Suprapubic skin (tissue), 4 donors: ENCODE measurements around the gene SMIM1. TPM values are rescaled to one million over a fixed set of nuclear protein-coding genes. Genes with fewer than 3 reads are reported as not detected.
"Not testable (repeated sequence)": the region's sequence is repeated elsewhere in the genome, so short reads cannot be mapped to it uniquely, and the experiment has no call there.

Experiments
- DNase-seq, 2 donors: peaks; one replicate each; pipeline ENCODE4 v3.0.0-alpha.2; 2019; ENCODE audit warnings: low spot score in 2 of 2
- H3K27ac ChIP-seq: fragments of 200-600 bp; sonication (generic); one replicate; pipeline ENCODE4 v1.5.1; 2019
- H3K27me3 ChIP-seq: fragments of 200-600 bp; sonication (generic); one replicate; pipeline ENCODE4 v1.5.1; 2019
- H3K36me3 ChIP-seq: fragments of 200-600 bp; sonication (generic); one replicate; pipeline ENCODE4 v1.5.1; 2019
- H3K4me1 ChIP-seq: fragments of 200-600 bp; sonication (generic); one replicate; pipeline ENCODE4 v1.5.1; 2019
- H3K4me3 ChIP-seq: fragments of 200-600 bp; sonication (generic); one replicate; pipeline ENCODE4 v1.5.1; 2019; ENCODE audit warnings: mild to moderate bottlenecking
- H3K9me3 ChIP-seq: fragments of 200-600 bp; sonication (generic); one replicate; pipeline ENCODE4 v1.5.1; 2019
- EP300 ChIP-seq: sonication (generic); formaldehyde crosslinking; IDR thresholded peaks from one replicate; pipeline ENCODE4 v1.6.1; 2017; ENCODE audit warnings: antibody characterized with exemption
- POLR2A ChIP-seq, 2 donors: fragments of 450-650 bp; IDR thresholded peaks; one replicate each; pipeline ENCODE4 v1.6.1; 2017; ENCODE audit warnings: antibody characterized with exemption in 2 of 2, mild to moderate bottlenecking in 2 of 2, moderate library complexity in 2 of 2
- POLR2AphosphoS5 ChIP-seq, 3 donors: sonication (generic); formaldehyde crosslinking; IDR thresholded peaks; one replicate each; pipeline ENCODE4 v1.6.1; 2017; ENCODE audit warnings: antibody characterized with exemption in 3 of 3
- WGBS: methylation state at CpG from one replicate; pipeline ENCODE4 v1.1.5; 2018; 5-methylcytosine and 5-hydroxymethylcytosine counted together
- total RNA-seq, 4 donors: library from RNA; depleted of rRNA; stranded (reverse); fragments of >200 nt; gene quantifications; one replicate each; pipeline ENCODE4 v1.1.0, GENCODE V29; 2016
- TF ChIP-seq, protein P1 (sequence below), 2 donors: fragments of 200-600 bp in 1 of 2; fragments of 450-650 bp in 1 of 2; sonication (generic) in 1 of 2; IDR thresholded peaks; one replicate each; pipeline ENCODE4 v1.5.1; 2016 to 2019; ENCODE audit warnings: antibody characterized with exemption in 2 of 2, mild to moderate bottlenecking in 1 of 2, moderate library complexity in 1 of 2

Gene SMIM1
- total RNA-seq, 4 donors from 2014 or later, result 3.2 to 8.4 (median 3.4) TPM; not detected in 1

GRCh38 chr1:3803905-3804626 lies 31.5 kb downstream of the SMIM1 start:
- H3K4me3 ChIP-seq, result no peak overlapping the region
- no peak overlapping the region for H3K27ac ChIP-seq
- DNase-seq, result no peak
- no peaks in the 10 kb centered on the region for H3K9me3 ChIP-seq
- peaks cover 16% of the 10 kb centered on the region for H3K27me3 ChIP-seq
- no peaks in the 10 kb centered on the region for H3K36me3 ChIP-seq
- 62% methylated on average over 19 of the region's 19 CpGs for WGBS
- TF ChIP-seq, protein P1, sequence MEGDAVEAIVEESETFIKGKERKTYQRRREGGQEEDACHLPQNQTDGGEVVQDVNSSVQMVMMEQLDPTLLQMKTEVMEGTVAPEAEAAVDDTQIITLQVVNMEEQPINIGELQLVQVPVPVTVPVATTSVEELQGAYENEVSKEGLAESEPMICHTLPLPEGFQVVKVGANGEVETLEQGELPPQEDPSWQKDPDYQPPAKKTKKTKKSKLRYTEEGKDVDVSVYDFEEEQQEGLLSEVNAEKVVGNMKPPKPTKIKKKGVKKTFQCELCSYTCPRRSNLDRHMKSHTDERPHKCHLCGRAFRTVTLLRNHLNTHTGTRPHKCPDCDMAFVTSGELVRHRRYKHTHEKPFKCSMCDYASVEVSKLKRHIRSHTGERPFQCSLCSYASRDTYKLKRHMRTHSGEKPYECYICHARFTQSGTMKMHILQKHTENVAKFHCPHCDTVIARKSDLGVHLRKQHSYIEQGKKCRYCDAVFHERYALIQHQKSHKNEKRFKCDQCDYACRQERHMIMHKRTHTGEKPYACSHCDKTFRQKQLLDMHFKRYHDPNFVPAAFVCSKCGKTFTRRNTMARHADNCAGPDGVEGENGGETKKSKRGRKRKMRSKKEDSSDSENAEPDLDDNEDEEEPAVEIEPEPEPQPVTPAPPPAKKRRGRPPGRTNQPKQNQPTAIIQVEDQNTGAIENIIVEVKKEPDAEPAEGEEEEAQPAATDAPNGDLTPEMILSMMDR (IDR thresholded peaks at IDR 0.05), result no peak
- TF ChIP-seq EP300 (no peak), POLR2A (IDR thresholded peaks at IDR 0.05) (no peak), POLR2AphosphoS5 (IDR thresholded peaks at IDR 0.05) (no peak)
- H3K4me1 ChIP-seq, result no peaks in the 10 kb centered on the region

DNA sequence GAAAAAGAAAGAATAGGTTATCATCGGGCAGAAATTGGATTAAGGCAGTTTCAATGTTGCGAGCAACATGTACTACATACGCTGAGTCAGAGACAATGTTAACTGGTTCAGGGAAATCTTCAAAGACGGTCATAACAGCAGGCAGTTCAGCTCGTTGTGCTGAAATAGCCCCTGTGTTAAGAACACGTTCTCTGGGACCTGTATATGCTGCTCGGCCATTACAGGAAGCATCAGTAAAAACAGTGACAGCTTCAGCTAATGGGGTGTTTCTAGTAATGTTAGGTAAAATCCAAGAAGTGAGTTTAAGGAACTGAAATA lies 32.0 kb downstream of the SMIM1 start:
- H3K9me3 ChIP-seq, H3K36me3 ChIP-seq, H3K4me1 ChIP-seq, H3K27ac ChIP-seq, H3K4me3 ChIP-seq, DNase-seq: not testable (repeated sequence)
- H3K27me3 ChIP-seq, result peaks cover 14% of the 10 kb centered on the region
- 46% methylated on average over 7 of the region's 7 CpGs for WGBS

DNA sequence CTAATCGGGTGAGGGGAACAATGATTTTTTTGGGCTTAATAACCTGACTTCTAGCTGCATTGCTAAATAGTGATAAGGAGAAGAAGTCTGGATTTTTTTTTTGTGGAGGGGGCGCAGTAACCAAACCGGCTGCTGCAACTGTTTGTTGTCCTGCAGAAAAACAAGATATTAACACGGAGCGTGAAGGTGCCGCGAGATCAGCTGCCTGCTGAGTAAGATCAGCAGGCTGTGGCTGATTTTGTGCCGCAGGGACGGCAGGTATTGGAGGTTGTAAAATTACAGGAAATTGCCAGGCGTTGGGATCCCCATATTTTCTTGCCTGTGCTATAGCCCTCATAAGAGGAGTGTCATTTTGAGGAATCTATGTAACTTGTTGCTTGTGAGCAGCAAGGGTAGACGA lies 32.5 kb downstream of the SMIM1 start:
- 76% methylated on average over 11 of the region's 11 CpGs for WGBS
- H3K4me1 ChIP-seq, result no peaks in the 10 kb centered on the region
- TF ChIP-seq POLR2AphosphoS5 (IDR thresholded peaks at IDR 0.05) (no peak), EP300 (no peak), POLR2A (IDR thresholded peaks at IDR 0.05) (no peak)
- TF ChIP-seq, protein P1 (IDR thresholded peaks at IDR 0.05), result no peak
- H3K9me3 ChIP-seq, result no peaks in the 10 kb centered on the region
- no peak for DNase-seq
- no peak overlapping the region for H3K27ac ChIP-seq
- H3K36me3 ChIP-seq, result no peaks in the 10 kb centered on the region
- no peak overlapping the region for H3K4me3 ChIP-seq
- peaks cover 11% of the 10 kb centered on the region for H3K27me3 ChIP-seq

- H3K9me3 ChIP-seq, result no peaks in the 10 kb centered on the region
- H3K36me3 ChIP-seq, result no peaks in the 10 kb centered on the region
- H3K4me3 ChIP-seq, result no peak overlapping the region
- peaks cover 11% of the 10 kb centered on the region for H3K27me3 ChIP-seq
- 83% methylated on average over 5 of the region's 5 CpGs for WGBS
- DNase-seq, result no peak
- no peak overlapping the region for H3K27ac ChIP-seq
- TF ChIP-seq POLR2AphosphoS5 (IDR thresholded peaks at IDR 0.05) (no peak), POLR2A (IDR thresholded peaks at IDR 0.05) (no peak), EP300 (no peak)
- TF ChIP-seq, protein P1 (IDR thresholded peaks at IDR 0.05), result no peak
- H3K4me1 ChIP-seq, result no peaks in the 10 kb centered on the region
Measured at GRCh38 chr1:3807769-3808168, 35.2 kb downstream of the SMIM1 start.

- H3K36me3 ChIP-seq, result peaks cover 9% of the 10 kb centered on the region
- H3K9me3 ChIP-seq, result no peaks in the 10 kb centered on the region
- no peak for DNase-seq
- no peaks in the 10 kb centered on the region for H3K27me3 ChIP-seq
- no peak overlapping the region for H3K27ac ChIP-seq
- 68% methylated on average over 7 of the region's 7 CpGs for WGBS
- no peak overlapping the region for H3K4me3 ChIP-seq
- TF ChIP-seq EP300 (no peak), POLR2A (IDR thresholded peaks at IDR 0.05) (no peak), POLR2AphosphoS5 (IDR thresholded peaks at IDR 0.05) (no peak)
- TF ChIP-seq, protein P1 (IDR thresholded peaks at IDR 0.05), result no peak
- no peaks in the 10 kb centered on the region for H3K4me1 ChIP-seq
Measured at GRCh38 chr1:3809680-3810079, 37.1 kb downstream of the SMIM1 start.

- 84% methylated on average over 9 of the region's 9 CpGs for WGBS
- not testable (repeated sequence) for H3K4me3 ChIP-seq
Measured at GRCh38 chr1:3810149-3810761, 37.7 kb downstream of the SMIM1 start.

More at GRCh38 chr1:3810149-3810761, 37.7 kb downstream of the SMIM1 start:
- not testable (repeated sequence) for H3K9me3 ChIP-seq, H3K27me3 ChIP-seq, H3K27ac ChIP-seq, DNase-seq, H3K4me1 ChIP-seq
- peaks cover 15% of the 10 kb centered on the region for H3K36me3 ChIP-seq
